Cardiac septum (tissue), 1 donor: ENCODE results near the gene WBP2NL. TPM values are rescaled to one million over a fixed set of nuclear protein-coding genes. Genes with fewer than 3 reads are reported as not detected.

Experiments used
- DNase-seq: peaks from one replicate; pipeline ENCODE4 v3.0.0-alpha.2; 2020; ENCODE audit warnings: low spot score
- intact Hi-C: fragments of 100-400 bp; cut with DNase I; formaldehyde crosslinking; loops from one replicate; pipeline ENCODE4 v1.14.0; 2022
- total RNA-seq: library from RNA; stranded (reverse); fragmentation: NEBNext Ultra II Directional; extraction: Animal tissue kit (Norgen Biotek cat#: 25700); gene quantifications from one replicate; pipeline ENCODE4 v1.2.1, GENCODE V29; 2021
- donor health status: DM: no; HTN: no; CAD: no.

The WBP2NL gene
- total RNA-seq, 1 donor from 2014 or later, result 0.73 TPM

DNA sequence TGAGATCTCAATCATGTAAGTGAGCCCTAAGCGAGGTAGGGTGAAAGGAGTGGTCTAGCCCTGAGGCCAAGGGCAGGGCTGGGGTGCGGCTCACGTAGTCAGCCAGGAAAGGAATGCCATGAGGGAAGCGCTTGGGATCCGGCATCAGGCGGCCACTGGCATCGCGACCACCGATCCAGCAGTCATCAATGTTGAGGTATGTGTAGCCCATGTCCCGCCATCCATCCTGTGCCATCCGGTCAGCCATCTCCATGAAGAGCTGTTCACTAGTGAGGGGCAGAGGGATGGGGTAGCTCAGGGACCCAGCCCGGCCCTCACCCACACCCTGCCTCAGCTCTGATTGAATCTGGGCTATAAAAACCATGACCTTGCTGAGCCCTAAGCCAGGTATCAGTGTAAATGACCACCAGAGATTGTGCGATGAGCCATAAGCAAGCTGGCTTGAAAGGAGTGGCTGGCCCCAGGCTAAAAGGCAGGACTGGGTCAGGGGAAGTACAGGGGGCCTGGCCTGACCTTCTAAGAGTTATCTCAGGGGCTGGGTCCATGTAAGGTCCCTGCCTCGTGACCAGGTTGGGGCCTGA lies 69.2 kb downstream of the WBP2NL start:
- intact Hi-C loops, result no loop called here
- DNase-seq, result peak; percentile 56

GRCh38 chr22:42068291-42068690 lies 69.7 kb downstream of the WBP2NL start:
- intact Hi-C loops, result no loop called here
- no peak for DNase-seq

DNA sequence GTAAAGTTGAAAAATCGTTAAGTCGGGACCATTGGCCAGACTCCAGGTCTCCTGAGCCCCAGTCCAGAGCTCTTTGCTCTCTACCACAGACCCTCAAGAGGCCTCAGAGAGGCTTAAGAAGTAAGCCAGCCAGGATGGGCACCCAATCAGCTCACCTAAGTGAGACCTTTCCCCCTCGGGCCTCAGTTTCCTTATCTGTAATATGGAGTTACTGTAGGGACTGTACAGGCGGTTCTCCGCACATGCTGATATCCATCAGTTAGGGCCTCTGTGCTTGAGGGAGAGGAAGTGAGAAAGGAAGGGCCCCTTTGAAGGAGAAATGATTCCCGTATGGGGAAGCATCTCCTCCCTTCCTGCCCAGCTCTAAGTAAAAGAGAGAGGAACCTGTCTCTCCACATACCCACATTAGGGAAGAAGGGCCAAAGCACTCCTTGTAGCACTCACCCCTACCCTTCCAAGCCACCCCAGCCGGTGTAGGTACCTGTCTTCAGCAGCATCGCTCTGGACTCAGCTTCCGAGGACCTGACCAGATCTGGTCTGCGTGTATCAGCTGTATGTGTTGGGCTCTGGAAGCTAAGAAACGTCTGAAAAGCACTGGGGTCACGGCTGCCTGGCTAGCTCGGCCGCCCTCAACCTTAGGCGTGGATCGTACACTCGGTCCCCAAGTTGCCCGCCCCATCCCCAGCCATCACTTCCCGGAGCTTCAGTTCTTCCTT lies 71.4 kb downstream of the WBP2NL start:
- intact Hi-C loops, result loop anchor here (5.0 to 10.0 kb wide), 2 partner anchors 372 to 385 kb away; partner anchors contain the start of gene SNU13
- peak; percentile 5 for DNase-seq

DNA sequence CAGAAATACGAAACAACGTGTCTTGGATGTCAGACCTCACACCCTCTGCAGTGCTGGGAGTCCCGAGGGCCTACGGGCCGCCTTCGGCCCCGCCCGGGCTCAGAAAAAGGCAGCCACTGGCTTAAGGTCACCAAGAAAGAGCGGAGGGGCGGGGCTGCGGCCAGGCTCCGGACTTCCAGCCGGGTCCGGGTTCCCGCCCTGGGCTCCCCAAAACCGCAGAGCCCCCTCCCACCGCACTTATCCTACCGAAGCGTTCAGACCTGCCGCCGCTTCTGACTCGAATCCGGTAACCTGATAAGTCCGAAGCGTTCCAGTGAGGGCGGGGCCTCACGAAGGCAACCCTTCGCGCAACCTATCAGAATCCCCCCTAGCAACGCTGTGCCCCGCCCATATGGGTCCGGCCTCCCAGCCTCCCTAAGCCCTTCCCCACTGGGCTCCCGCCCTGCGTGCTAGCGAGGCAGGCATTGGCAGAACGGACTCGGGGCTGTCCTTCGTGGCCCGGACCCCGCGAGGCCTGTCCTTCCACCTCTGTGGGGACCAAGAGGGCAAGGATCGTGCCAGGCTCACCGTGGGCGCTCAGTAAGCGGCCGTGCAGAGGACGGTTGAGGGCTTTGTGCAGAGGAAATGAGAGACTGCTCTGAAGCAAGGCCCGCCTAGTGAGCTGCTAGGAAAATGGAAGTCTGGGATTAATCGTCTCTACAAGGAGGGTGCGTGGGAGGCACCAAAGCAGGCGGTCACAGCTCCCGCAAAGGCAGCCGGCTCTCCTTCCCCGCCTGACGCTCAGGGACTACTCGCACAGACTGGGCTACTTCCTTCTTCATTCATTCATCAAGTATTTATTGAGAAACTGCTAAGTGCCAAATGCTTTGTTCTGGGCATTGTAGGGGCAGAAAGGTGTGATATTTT lies 72.2 kb downstream of the WBP2NL start, which contains the start of gene NAGA:
Gene NAGA, minus strand, starts transcription at position 296 of the 906 bp plus-strand sequence. CDS start 515 bp downstream, outside the sequence.
- intact Hi-C loops, result loop anchor here (5.0 to 10.0 kb wide), 2 partner anchors 372 to 386 kb away; partner anchors contain the start of gene SNU13

DNA sequence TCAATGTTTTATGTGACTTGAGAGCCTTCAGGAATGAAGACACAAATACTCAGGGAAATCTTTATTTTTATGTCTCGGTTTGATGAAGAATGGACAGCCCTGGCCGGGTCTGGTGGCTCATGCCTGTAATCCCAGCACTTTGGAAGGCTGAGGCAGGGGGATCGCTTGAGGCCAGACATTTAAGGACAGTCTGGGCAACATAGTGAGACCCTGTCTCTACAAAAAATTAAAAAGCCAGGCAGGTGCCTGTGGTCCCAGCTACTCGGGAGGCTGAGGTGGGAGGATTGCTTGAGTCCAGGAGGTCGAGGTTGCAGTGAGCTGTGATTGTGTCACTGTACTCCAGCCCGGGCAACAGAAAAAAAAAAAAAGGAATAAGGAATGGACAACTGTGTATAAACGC lies 72.9 kb downstream of the WBP2NL start:
- DNase-seq, result peak; percentile 51
- intact Hi-C loops, result loop anchor here (5.0 to 10.0 kb wide), 2 partner anchors 371 to 387 kb away; partner anchors contain the start of gene SNU13

More for the DNA sequence above, 72.2 kb downstream of the WBP2NL start, which contains the start of gene NAGA:
- DNase-seq, result peak; percentile 97

GRCh38 chr22:42072606-42073330 lies 74.2 kb downstream of the WBP2NL start:
- intact Hi-C loops, result loop anchor here (5.0 to 10.0 kb wide), 2 partner anchors 370 to 388 kb away; partner anchors contain the start of gene SNU13
- peak; percentile 24 for DNase-seq

DNA sequence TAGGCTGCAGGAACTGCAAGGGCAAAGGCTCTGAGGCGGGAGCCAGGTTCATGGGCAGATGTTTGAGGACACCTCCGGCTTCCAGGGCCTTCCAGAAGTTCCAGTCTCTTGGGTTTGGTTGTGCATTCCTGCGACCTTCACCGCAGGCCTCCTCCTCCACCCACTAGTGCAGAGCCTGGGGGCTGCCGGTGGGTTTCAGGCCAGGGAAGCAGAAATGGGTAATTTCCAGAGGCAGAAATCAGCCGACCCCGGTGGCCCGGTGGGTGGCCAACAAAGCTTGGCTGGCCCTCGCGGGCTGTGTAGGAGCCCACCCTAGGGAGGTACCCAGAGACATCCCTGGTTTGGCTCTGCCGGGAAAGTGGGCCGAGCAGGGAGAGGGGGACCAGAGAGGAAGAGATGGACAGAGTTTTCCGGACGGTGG lies 75.0 kb downstream of the WBP2NL start:
- intact Hi-C loops, result loop anchor here (5.0 to 10.0 kb wide), 2 partner anchors 369 to 389 kb away; partner anchors contain the start of gene SNU13
- no peak for DNase-seq

GRCh38 chr22:42074132-42074811 lies 75.7 kb downstream of the WBP2NL start, which contains the start of gene PHETA2:
TSS of gene PHETA2 (plus strand) at chr22:42074248. CDS start at chr22:42077294, 3,046 bp downstream.
- intact Hi-C loops, result loop anchor here (5.0 to 10.0 kb wide), 2 partner anchors 368 to 389 kb away; partner anchors contain the start of gene SNU13
- no peak for DNase-seq

- DNase-seq, result peak; percentile 72
- intact Hi-C loops, result loop anchor here (5.0 to 10.0 kb wide), 2 partner anchors 367 to 390 kb away; partner anchors contain the start of gene SNU13
Observed at GRCh38 chr22:42074846-42075676, 76.5 kb downstream of the WBP2NL start.

- intact Hi-C loops, result loop anchor here (10.0 kb wide), 1 partner anchor 392 kb away; the partner anchor contains the start of gene SNU13
- peak; percentile 68 for DNase-seq
Observed at GRCh38 chr22:42076764-42077485, 78.3 kb downstream of the WBP2NL start.

DNA sequence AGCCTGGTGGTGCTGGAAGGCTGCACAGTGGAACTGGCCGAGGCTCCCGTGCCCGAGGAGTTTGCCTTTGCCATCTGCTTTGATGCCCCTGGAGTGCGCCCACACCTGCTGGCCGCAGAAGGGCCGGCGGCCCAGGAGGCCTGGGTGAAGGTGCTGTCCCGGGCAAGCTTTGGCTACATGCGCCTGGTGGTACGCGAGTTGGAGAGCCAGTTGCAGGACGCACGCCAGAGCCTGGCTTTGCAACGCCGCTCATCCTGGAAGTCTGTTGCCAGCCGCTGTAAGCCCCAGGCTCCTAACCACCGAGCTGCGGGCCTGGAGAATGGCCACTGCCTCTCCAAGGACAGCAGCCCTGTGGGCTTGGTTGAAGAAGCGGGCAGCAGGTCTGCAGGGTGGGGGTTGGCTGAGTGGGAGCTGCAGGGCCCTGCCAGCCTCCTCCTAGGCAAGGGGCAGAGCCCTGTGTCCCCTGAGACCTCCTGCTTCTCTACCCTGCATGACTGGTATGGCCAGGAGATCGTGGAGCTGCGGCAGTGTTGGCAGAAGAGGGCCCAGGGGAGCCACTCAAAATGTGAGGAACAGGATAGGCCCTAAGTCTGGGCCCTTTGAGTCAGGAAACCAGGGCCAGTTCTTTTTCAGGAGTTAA lies 79.0 kb downstream of the WBP2NL start:
- intact Hi-C loops, result loop anchor here (10.0 kb wide), 1 partner anchor 393 kb away; the partner anchor contains the start of gene SNU13
- DNase-seq, result peak; percentile 59

Other genes with a start within 250 kb of the WBP2NL start
- 2.9 TPM for gene CCDC134, start 198.1 kb upstream of the WBP2NL start, total RNA-seq
- gene SREBF2, start 165.7 kb upstream of the WBP2NL start, total RNA-seq, result 105 TPM
- gene SHISA8, start 83.7 kb upstream of the WBP2NL start, total RNA-seq, result not detected
- gene TNFRSF13C, start 72.0 kb upstream of the WBP2NL start, total RNA-seq, result 0.08 TPM
- 0.24 TPM for gene CENPM, start 51.6 kb upstream of the WBP2NL start, total RNA-seq
- not detected for gene SEPTIN3, start 29.3 kb upstream of the WBP2NL start, total RNA-seq
- 11.2 TPM for gene NAGA, start 72.0 kb downstream of the WBP2NL start, total RNA-seq
- gene PHETA2, start 75.5 kb downstream of the WBP2NL start, total RNA-seq, result 4.5 TPM
- 123 TPM for gene SMDT1, start 80.9 kb downstream of the WBP2NL start, total RNA-seq
- 183 TPM for gene NDUFA6, start 92.0 kb downstream of the WBP2NL start, total RNA-seq
- gene CYP2D6, start 132.0 kb downstream of the WBP2NL start, total RNA-seq, result 0.35 TPM